Esophagus (tissue), 2 donors: Measurements from ENCODE around the gene SMCHD1. TPM values are rescaled to one million over a fixed set of nuclear protein-coding genes. Genes with fewer than 3 reads are reported as not detected.

Experiments
- H3K27ac ChIP-seq, 2 donors: one replicate each; pipeline ENCODE4 v1.5.1; 2013; ENCODE audit warnings: low read depth in 2 of 2, mild to moderate bottlenecking in 2 of 2, inconsistent platforms in 1 of 2, low read length in 1 of 2, moderate library complexity in 1 of 2
- H3K27me3 ChIP-seq, 2 donors: one replicate each; pipeline ENCODE4 v1.6.1; 2013; ENCODE audit warnings: low read length in 2 of 2, control low read depth in 1 of 2, mild to moderate bottlenecking in 1 of 2; ENCODE audit not compliant: insufficient read depth in 2 of 2, control insufficient read depth in 1 of 2
- H3K36me3 ChIP-seq, 2 donors: one replicate each; pipeline ENCODE4 v1.6.1; 2013; ENCODE audit warnings: low read length in 1 of 2; ENCODE audit not compliant: control insufficient read depth in 2 of 2, insufficient read depth in 2 of 2
- H3K4me1 ChIP-seq, 2 donors: one replicate each; pipeline ENCODE4 v1.6.1; 2013; ENCODE audit warnings: low read length in 1 of 2; ENCODE audit not compliant: control insufficient read depth in 2 of 2, insufficient read depth in 2 of 2
- H3K4me3 ChIP-seq, 2 donors: one replicate each; pipeline ENCODE4 v1.5.1; 2013; ENCODE audit warnings: low read length in 2 of 2, mild to moderate bottlenecking in 2 of 2, low read depth in 1 of 2, moderate library complexity in 1 of 2
- H3K9me3 ChIP-seq, 2 donors: one replicate each; pipeline ENCODE4 v1.6.1; 2013; ENCODE audit warnings: mild to moderate bottlenecking in 2 of 2, low read depth in 1 of 2, low read length in 1 of 2, moderate library complexity in 1 of 2; ENCODE audit not compliant: control insufficient read depth in 2 of 2, insufficient read depth in 1 of 2
- WGBS, 2 donors: extraction: QIAGEN DNeasy Blood & Tissue Kit; methylation state at CpG; one replicate each; pipeline ENCODE4 v1.1.7; 2013; 5-methylcytosine and 5-hydroxymethylcytosine counted together
- polyA plus RNA-seq, 2 donors: library from polyadenylated mRNA; stranded (reverse); fragments of 200-250 nt; gene quantifications; one replicate each; pipeline ENCODE4 v1.2.3, GENCODE V29; 2013
- donor health status: healthy with polysubstance abuse.
- donor health status: Bipolar disorder and iron deficiency.

The SMCHD1 gene
- polyA plus RNA-seq, 2 donors, result 5.0 to 7.6 TPM

DNA sequence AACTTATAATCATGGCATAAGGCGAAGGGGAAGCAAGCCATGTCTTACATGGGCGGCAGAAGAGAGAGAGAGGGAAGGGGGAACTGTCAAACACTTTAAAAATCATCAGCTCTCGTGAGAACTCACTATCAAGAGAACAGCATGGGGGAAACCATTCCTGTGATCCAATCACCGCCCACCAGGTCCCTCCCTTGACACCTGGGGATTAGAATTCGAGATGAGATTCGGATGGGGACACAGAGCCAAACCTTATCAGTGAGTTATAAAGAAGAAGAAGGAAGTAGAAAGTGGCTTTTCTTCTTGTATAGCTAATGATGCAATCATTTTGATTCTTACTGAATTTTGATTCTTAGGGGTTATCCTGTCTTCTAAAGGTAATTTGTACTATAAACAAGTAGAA, 51.4 kb downstream of the SMCHD1 start:
- H3K36me3 ChIP-seq, result peaks cover 0 to 8% of the 10 kb centered on the region in 2 donors
- H3K4me1 ChIP-seq, result no peaks in the 10 kb centered on the region
- H3K4me3 ChIP-seq, result no peak overlapping the region
- 81 to 87% methylated on average over 6 of the region's 6 CpGs for WGBS, 2 donors
- no peak overlapping the region for H3K27ac ChIP-seq
- H3K27me3 ChIP-seq, result no peaks in the 10 kb centered on the region
- H3K9me3 ChIP-seq, result no peaks in the 10 kb centered on the region

DNA sequence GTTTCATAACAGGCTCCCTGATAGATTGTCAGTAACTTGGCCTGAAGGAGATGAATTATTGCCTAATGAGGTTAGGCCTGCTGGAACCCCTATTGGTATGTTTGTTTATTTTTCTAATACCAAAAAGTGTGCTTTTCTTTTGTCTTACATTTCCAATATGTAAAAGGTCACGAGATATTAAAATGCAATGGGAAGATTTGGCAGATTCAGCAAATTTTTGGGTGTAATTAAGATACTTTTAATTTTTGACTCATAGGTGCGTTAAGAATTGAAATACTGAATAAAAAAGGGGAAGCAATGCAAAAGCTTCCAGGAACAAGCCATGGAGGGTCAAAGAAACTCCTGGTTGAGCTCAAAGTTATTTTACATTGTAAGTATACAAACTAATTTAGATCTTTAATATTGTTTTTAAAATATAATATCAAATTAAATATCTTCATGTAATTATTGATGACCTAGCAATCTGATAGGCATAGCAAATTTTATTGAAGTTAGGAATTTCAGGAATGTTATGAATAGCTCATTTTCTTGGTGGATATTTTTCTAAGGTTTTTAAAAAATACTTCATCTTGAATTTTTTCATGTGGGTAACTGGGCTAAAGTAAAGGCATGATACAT, 52.1 kb downstream of the SMCHD1 start:
- H3K9me3 ChIP-seq, result no peaks in the 10 kb centered on the region
- no peaks in the 10 kb centered on the region for H3K4me1 ChIP-seq
- peaks cover 0 to 10% of the 10 kb centered on the region in 2 donors for H3K36me3 ChIP-seq
- H3K27ac ChIP-seq, result no peak overlapping the region
- H3K4me3 ChIP-seq, result no peak overlapping the region
- H3K27me3 ChIP-seq, result no peaks in the 10 kb centered on the region
- 83 to 96% methylated on average over 2 of the region's 2 CpGs for WGBS, 2 donors

DNA sequence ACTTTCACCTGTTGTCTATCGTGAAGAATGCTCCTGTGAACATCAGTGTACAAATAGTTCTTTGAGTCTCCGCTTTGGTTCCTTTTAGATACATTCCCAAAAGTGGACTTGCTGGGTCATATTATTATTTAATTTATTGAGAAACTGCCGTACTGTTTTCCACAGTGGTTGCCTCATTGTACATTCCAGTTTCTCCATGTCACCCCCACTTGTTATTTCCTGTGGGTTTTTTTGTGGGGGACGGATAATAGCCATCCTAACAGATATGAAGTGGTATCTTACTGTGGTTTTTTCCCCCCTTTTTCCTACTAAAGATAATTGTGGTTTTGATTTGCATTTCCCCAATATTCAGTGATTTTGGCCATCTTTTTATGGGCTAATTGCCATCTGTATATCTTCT, 53.8 kb downstream of the SMCHD1 start:
- WGBS, 2 donors, result 70 to 71% methylated on average over 4 of the region's 4 CpGs
- Histone ChIP-seq H3K4me1 (no peaks in the 10 kb centered on the region), H3K9me3 (no peaks in the 10 kb centered on the region), H3K27ac (no peak overlapping the region), H3K36me3 (peaks cover 0 to 10% of the 10 kb centered on the region in 2 donors), H3K4me3 (no peak overlapping the region), H3K27me3 (no peaks in the 10 kb centered on the region)

DNA sequence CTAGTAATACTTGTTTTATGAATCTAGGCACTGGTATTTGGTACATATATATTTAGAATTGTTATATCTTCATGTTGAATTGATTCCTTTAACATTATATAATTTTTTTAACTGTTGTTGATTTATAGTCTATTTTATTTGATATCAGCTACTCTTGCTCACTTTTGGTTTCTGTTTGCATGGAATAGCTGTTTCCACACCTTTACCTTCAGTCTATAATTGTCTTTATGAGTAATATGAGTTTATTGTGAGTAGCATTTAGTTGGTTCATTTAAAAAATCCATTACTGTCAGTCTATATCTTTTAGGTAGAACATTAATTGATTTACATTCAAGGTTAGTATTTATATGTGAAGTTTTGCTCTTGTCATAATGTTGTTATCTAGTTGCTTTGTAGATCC, 58.6 kb downstream of the SMCHD1 start:
- Histone ChIP-seq H3K27ac (no peak overlapping the region), H3K9me3 (no peaks in the 10 kb centered on the region), H3K4me3 (no peak overlapping the region), H3K27me3 (no peaks in the 10 kb centered on the region), H3K4me1 (no peaks in the 10 kb centered on the region), H3K36me3 (peaks cover 5% of the 10 kb centered on the region in 2 donors)

DNA sequence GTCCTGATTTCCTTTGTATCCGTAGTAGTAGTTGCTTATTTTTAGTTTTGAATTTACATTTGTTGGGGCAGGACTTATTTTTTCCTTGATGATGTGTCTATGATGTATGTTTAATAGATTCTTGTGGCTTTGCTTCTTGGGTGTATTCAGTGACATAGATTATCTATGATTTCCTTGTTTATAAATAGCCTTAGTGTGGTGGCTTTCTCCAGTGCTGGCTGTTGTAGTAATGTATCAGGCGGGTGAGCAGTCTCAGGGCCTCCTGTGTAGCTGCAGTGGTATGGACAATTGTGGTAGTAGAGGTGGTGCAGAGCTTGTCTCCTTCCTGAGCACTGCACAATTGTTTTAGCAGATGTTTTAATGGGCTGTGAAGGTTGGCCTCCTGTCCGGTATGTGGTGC, 60.5 kb downstream of the SMCHD1 start:
- 97% methylated on average over 3 of the region's 3 CpGs for WGBS, 2 donors
- no peak overlapping the region for H3K27ac ChIP-seq
- H3K4me3 ChIP-seq, result no peak overlapping the region
- no peaks in the 10 kb centered on the region for H3K27me3 ChIP-seq
- H3K4me1 ChIP-seq, result no peaks in the 10 kb centered on the region
- H3K9me3 ChIP-seq, result no peaks in the 10 kb centered on the region
- H3K36me3 ChIP-seq, result peaks cover 5 to 7% of the 10 kb centered on the region in 2 donors

DNA sequence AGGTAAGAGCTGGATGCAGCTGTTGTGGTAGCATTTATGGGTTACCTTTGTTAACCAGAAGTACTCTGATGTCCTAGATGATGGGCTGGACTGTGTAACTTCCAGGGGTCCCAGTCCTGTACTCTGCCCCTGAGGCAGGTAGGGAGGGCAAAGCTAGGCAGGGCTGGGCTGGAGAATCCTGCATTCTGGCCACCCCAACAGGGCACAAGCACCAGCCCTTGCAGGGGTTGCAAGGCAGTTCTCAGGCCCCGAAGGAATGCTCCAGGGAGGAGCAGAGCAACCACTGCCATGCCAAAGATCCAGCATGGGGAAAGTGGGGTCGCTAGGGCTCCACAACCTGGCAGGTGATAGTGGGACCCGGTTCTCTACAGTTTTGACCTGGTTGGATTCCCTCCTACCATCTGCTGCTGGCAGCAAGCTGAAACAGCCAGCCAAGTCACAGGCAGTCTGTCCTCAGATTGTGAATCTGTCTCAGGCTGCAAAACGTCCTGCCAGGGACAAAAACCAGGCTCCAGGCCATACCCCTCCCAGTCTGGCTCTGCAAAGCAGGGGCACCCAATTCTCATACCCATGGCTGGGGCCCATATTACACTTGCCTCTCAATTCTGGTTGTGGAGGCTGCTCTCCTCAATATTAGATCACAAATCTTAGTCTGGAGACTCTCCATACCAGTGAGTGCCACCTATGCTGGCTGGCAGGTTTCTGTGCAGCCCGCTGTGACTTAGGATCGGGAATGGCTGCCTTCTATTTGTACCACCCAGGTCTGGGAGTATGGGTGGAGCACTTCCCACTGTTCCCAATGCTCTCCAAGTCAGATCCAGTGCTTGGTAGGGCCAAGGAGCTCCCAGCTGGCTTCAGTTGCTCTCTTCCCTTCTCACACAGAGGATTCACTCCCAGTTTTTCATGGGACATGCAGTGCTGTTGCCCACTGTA, 61.1 kb downstream of the SMCHD1 start:
- no peak overlapping the region for H3K27ac ChIP-seq
- no peaks in the 10 kb centered on the region for H3K4me1 ChIP-seq
- peaks cover 5 to 7% of the 10 kb centered on the region in 2 donors for H3K36me3 ChIP-seq
- 84 to 87% methylated on average over 6 of the region's 6 CpGs for WGBS, 2 donors
- H3K9me3 ChIP-seq, result no peaks in the 10 kb centered on the region
- H3K27me3 ChIP-seq, result no peaks in the 10 kb centered on the region
- H3K4me3 ChIP-seq, result no peak overlapping the region

DNA sequence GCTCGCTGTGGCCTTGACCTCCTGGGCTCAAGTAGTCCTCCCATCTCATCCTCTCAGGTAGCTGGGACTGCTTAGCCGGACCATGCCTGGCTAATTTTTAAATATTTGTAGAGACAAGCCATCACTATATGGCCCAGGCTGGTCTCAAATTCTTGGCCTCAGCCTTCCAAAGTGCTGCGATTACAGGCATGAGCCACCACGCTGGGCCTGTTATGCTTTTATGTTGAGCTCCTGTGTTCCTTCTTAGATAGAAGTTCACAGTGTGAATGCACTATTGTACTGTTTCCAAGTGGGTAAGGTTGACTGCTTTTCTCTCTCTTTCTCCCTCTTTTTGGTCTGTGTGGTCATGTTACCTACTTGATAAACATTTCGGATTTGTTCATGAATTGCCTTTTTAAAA, 61.9 kb downstream of the SMCHD1 start:
- no peaks in the 10 kb centered on the region for H3K27me3 ChIP-seq
- no peaks in the 10 kb centered on the region for H3K9me3 ChIP-seq
- 95 to 96% methylated on average over 5 of the region's 5 CpGs for WGBS, 2 donors
- no peaks in the 10 kb centered on the region for H3K4me1 ChIP-seq
- no peak overlapping the region for H3K4me3 ChIP-seq
- no peak overlapping the region for H3K27ac ChIP-seq
- peaks cover 5 to 6% of the 10 kb centered on the region in 2 donors for H3K36me3 ChIP-seq

DNA sequence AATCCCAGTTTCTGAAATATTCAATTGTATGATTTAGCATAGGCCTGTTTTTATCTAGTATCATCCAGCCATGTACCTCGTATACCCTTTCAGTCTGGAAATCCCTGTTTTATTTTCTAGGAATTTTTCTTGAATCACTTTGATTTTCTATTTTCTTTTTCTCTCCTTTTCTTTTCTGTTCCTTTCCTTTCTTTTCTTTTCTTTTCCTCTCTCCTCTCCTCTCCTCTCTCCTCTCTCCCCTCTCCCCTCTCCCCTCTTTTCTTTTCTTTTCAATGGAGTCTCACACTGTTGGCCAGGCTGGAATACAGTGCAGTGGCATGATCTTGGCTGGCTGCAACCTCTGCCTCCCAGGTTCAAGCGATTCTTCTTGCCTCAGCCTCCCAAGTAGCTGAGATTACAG, 63.5 kb downstream of the SMCHD1 start:
- H3K27me3 ChIP-seq, result no peaks in the 10 kb centered on the region
- peaks cover 5% of the 10 kb centered on the region in 2 donors for H3K36me3 ChIP-seq
- H3K4me3 ChIP-seq, result no peak overlapping the region
- 93% methylated on average over 2 of the region's 2 CpGs for WGBS, 2 donors
- H3K27ac ChIP-seq, result no peak overlapping the region
- H3K4me1 ChIP-seq, result no peaks in the 10 kb centered on the region
- no peaks in the 10 kb centered on the region for H3K9me3 ChIP-seq

DNA sequence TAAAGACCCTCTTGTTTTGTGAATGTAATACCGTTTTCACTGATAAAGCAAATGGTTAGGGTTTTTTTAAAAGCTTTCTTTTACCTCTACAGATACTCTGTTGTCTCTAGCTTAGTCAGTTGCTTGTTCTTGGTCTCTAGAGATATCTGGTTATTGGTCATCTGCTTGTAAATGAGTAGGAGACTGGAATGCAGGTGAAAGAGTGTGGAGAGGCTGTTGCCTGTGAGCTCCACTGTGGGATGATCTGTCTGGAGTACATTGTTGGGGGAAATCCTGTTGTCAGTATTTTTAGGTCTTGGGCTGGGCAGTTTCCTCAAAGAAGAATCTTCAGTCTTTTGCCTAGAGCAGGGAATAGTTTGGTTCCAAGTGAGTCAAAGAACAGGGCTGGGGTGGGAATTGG, 67.7 kb downstream of the SMCHD1 start:
- 89 to 90% methylated on average over 1 of the region's 1 CpG for WGBS, 2 donors
- Histone ChIP-seq H3K4me1 (no peaks in the 10 kb centered on the region), H3K27me3 (no peaks in the 10 kb centered on the region), H3K9me3 (no peaks in the 10 kb centered on the region), H3K27ac (no peak overlapping the region), H3K4me3 (no peak overlapping the region), H3K36me3 (peaks cover 2 to 5% of the 10 kb centered on the region in 2 donors)
